HEK293 (cell line): ENCODE data around the gene ZMYND10.

Experiments
- CTCF ChIA-PET: fragments of 350-600 bp; formaldehyde crosslinking; extraction: SDS; loops from one replicate; lab custom pipeline; 2021; ENCODE audit warnings: antibody characterized with exemption; lab: Yijun Ruan, JAX
- POLR2A ChIA-PET: fragments of 300-600 bp; formaldehyde crosslinking; extraction: SDS; loops from one replicate; lab custom pipeline; 2020; ENCODE audit warnings: antibody characterized with exemption, inconsistent platforms; lab: Yijun Ruan, JAX
- H3K27ac ChIP-seq: fragments of 200-500 bp; sonication (Bioruptor generic); 2 replicates; pipeline ENCODE4 v1.5.1; 2014; ENCODE audit warnings: low read depth, low read length, control low read depth, inconsistent platforms; ENCODE audit errors: extremely low read depth
- H3K36me3 ChIP-seq, 2 experiments: fragments of 200-500 bp in 1 of 2; sonication (Bioruptor generic) in 1 of 2; 1 replicate in 1 of 2; 2 replicates in 1 of 2; pipeline ENCODE4 v1.5.1; 2014 to 2017; ENCODE audit warnings: inconsistent platforms in 2 of 2, low read length in 2 of 2; ENCODE audit not compliant: control insufficient read depth in 2 of 2, insufficient read depth in 1 of 2
- H3K4me1 ChIP-seq: fragments of 200-500 bp; sonication (Bioruptor generic); 2 replicates; pipeline ENCODE4 v1.5.1; 2014; ENCODE audit warnings: mild to moderate bottlenecking, low read length, inconsistent platforms; ENCODE audit not compliant: control insufficient read depth, insufficient read depth
- H3K4me3 ChIP-seq: 2 replicates; pipeline ENCODE4 v1.5.1; 2011; ENCODE audit warnings: low read depth, mild to moderate bottlenecking, control low read depth, low read length, moderate library complexity
- H3K9me3 ChIP-seq: fragments of 200-500 bp; sonication (Bioruptor generic); 2 replicates; pipeline ENCODE4 v1.5.1; 2014; ENCODE audit warnings: low read depth, low read length, inconsistent platforms; ENCODE audit not compliant: control insufficient read depth, insufficient read depth
- BCL11B ChIP-seq: fragments of 450-650 bp; formaldehyde crosslinking; IDR thresholded peaks from 2 replicates; pipeline ENCODE4 v1.5.1; 2016; ENCODE audit warnings: low read depth, missing biosample characterization, missing genetic modification characterization
- FEZF1 ChIP-seq: fragments of 450-650 bp; formaldehyde crosslinking; IDR thresholded peaks from 2 replicates; pipeline ENCODE4 v1.5.1; 2016; ENCODE audit warnings: missing biosample characterization, missing genetic modification characterization
- GFI1B ChIP-seq: fragments of 450-650 bp; formaldehyde crosslinking; IDR thresholded peaks from 2 replicates; pipeline ENCODE4 v1.5.1; 2016; ENCODE audit warnings: missing biosample characterization, missing genetic modification characterization
- HOXA7 ChIP-seq: sonication (generic); formaldehyde crosslinking; IDR thresholded peaks from 2 replicates; pipeline ENCODE4 v1.8.1; 2022; ENCODE audit warnings: missing genetic modification reagents, borderline replicate concordance
- KLF1 ChIP-seq: fragments of 450-650 bp; formaldehyde crosslinking; IDR thresholded peaks from 2 replicates; pipeline ENCODE4 v1.5.1; 2016; ENCODE audit warnings: missing biosample characterization, missing genetic modification characterization
- PRDM1 ChIP-seq: fragments of 450-650 bp; formaldehyde crosslinking; IDR thresholded peaks from 2 replicates; pipeline ENCODE4; 2016; ENCODE audit warnings: missing biosample characterization, missing genetic modification characterization
- PRDM10 ChIP-seq: fragments of 450-650 bp; formaldehyde crosslinking; IDR thresholded peaks from 2 replicates; pipeline ENCODE4 v1.5.1; 2016; ENCODE audit warnings: missing biosample characterization, missing genetic modification characterization
- PRDM6 ChIP-seq: fragments of 450-650 bp; formaldehyde crosslinking; IDR thresholded peaks from 2 replicates; pipeline ENCODE4 v1.5.1; 2017; ENCODE audit warnings: missing biosample characterization, missing genetic modification characterization
- SCRT1 ChIP-seq: fragments of 450-650 bp; formaldehyde crosslinking; IDR thresholded peaks from 2 replicates; pipeline ENCODE4 v1.5.1; 2016; ENCODE audit warnings: missing biosample characterization, missing genetic modification characterization, borderline replicate concordance
- SCRT2 ChIP-seq: fragments of 450-650 bp; formaldehyde crosslinking; IDR thresholded peaks from 2 replicates; pipeline ENCODE4 v1.5.1; 2016; ENCODE audit warnings: missing biosample characterization, missing genetic modification characterization
- TRIM28 ChIP-seq: IDR thresholded peaks from 2 replicates; pipeline ENCODE4 v1.6.1; 2011; ENCODE audit warnings: low read length, control low read depth, borderline replicate concordance
- ZBTB7A ChIP-seq: fragments of 450-650 bp; formaldehyde crosslinking; IDR thresholded peaks from 2 replicates; pipeline ENCODE4 v1.5.1; 2016; ENCODE audit warnings: low read depth, missing biosample characterization, missing genetic modification characterization
- ZNF155 ChIP-seq: fragments of 450-650 bp; formaldehyde crosslinking; IDR thresholded peaks from 2 replicates; pipeline ENCODE4 v1.5.1; 2016; ENCODE audit warnings: missing biosample characterization, missing genetic modification characterization
- ZNF239 ChIP-seq: fragments of 450-650 bp; formaldehyde crosslinking; IDR thresholded peaks from 2 replicates; pipeline ENCODE4 v1.5.1; 2016; ENCODE audit warnings: missing biosample characterization, missing genetic modification characterization
- ZNF302 ChIP-seq: fragments of 450-650 bp; formaldehyde crosslinking; IDR thresholded peaks from 2 replicates; pipeline ENCODE4 v1.5.1; 2016; ENCODE audit warnings: missing biosample characterization, missing genetic modification characterization, low read depth
- ZNF311 ChIP-seq: fragments of 450-650 bp; formaldehyde crosslinking; IDR thresholded peaks from 2 replicates; pipeline ENCODE4 v1.5.1; 2017; ENCODE audit warnings: missing biosample characterization, missing genetic modification characterization, borderline replicate concordance
- ZNF362 ChIP-seq: fragments of 450-650 bp; formaldehyde crosslinking; IDR thresholded peaks from 2 replicates; pipeline ENCODE4 v1.5.1; 2016; ENCODE audit warnings: missing biosample characterization, missing genetic modification characterization
- ZNF398 ChIP-seq: fragments of 450-650 bp; formaldehyde crosslinking; IDR thresholded peaks from 2 replicates; pipeline ENCODE4 v1.5.1; 2017; ENCODE audit warnings: missing biosample characterization, missing genetic modification characterization
- ZNF501 ChIP-seq: fragments of 450-650 bp; formaldehyde crosslinking; IDR thresholded peaks from 2 replicates; pipeline ENCODE4 v1.5.1; 2016; ENCODE audit warnings: missing biosample characterization, missing genetic modification characterization
- ZNF548 ChIP-seq: fragments of 450-650 bp; formaldehyde crosslinking; IDR thresholded peaks from 2 replicates; pipeline ENCODE4 v1.5.1; 2016; ENCODE audit warnings: missing biosample characterization, missing genetic modification characterization
- ZNF610 ChIP-seq: fragments of 450-650 bp; formaldehyde crosslinking; IDR thresholded peaks from 2 replicates; pipeline ENCODE4 v1.5.1; 2016; ENCODE audit warnings: missing biosample characterization, missing genetic modification characterization, borderline replicate concordance
- ZNF624 ChIP-seq: fragments of 450-650 bp; formaldehyde crosslinking; IDR thresholded peaks from 2 replicates; pipeline ENCODE4 v1.5.1; 2017; ENCODE audit warnings: missing biosample characterization, missing genetic modification characterization
- ZNF626 ChIP-seq: fragments of 450-650 bp; sonication (Bioruptor Pico); formaldehyde crosslinking; IDR thresholded peaks from 2 replicates; pipeline ENCODE4 v1.5.1; 2018; ENCODE audit warnings: missing biosample characterization, missing genetic modification characterization, inconsistent platforms
- ZNF639 ChIP-seq: fragments of 450-650 bp; formaldehyde crosslinking; IDR thresholded peaks from 2 replicates; pipeline ENCODE4 v1.5.1; 2016; ENCODE audit warnings: missing biosample characterization, missing genetic modification characterization
- ZNF76 ChIP-seq: fragments of 450-650 bp; formaldehyde crosslinking; IDR thresholded peaks from 2 replicates; pipeline ENCODE4; 2016; ENCODE audit warnings: low read depth, missing biosample characterization, missing genetic modification characterization, borderline replicate concordance
- ZNF843 ChIP-seq: fragments of 450-650 bp; formaldehyde crosslinking; IDR thresholded peaks from 2 replicates; pipeline ENCODE4 v1.5.1; 2016; ENCODE audit warnings: missing biosample characterization, missing genetic modification characterization

ZMYND10 gene

GRCh38 chr3:50345586-50346234 lies at the start of gene ZMYND10:
ZMYND10 (minus strand) TSS chr3:50345732; CDS start chr3:50345579, 153 bp downstream.
- H3K36me3 ChIP-seq, result peaks cover 0 to 55% of the 10 kb centered on the region in 2 experiments; a peak in 1 of 3 replicates
- H3K27ac ChIP-seq, result no peak within 1 kb of the TSS; the same call in 1 of the 2 replicates
- no peaks in the 10 kb centered on the region for H3K9me3 ChIP-seq
- H3K4me3 ChIP-seq, result peak within 1 kb of the TSS; percentile 15
- CTCF ChIA-PET, result interaction anchor here (0.7 to 2.4 kb wide), 3 partner anchors 126 to 269 kb away, joined by 3 to 16 read pairs (median 4); no protein-coding TSS in a partner anchor
- POLR2A ChIA-PET, result interaction anchor here (1.0 to 1.5 kb wide), 2 partner anchors 9 to 11 kb away, joined by 3 to 12 read pairs; no protein-coding TSS in a partner anchor
- peaks cover 4% of the 10 kb centered on the region; the same call in 1 of the 2 replicates for H3K4me1 ChIP-seq
- TF ChIP-seq ZNF626 (tag by site-specific recombination), result no peak
- TF ChIP-seq ZNF155 (tag by site-specific recombination), result no peak
- no peak for TF ChIP-seq SCRT1 (tag by site-specific recombination)
- TF ChIP-seq HOXA7, result no peak
- no peak for TF ChIP-seq ZNF639 (tag by site-specific recombination)
- no peak for TF ChIP-seq ZBTB7A (tag by site-specific recombination)
- no peak for TF ChIP-seq ZNF311 (tag by site-specific recombination)
- TF ChIP-seq ZNF548 (tag by site-specific recombination), result no peak
- TF ChIP-seq ZNF501 (tag by site-specific recombination), result no peak
- TF ChIP-seq ZNF362 (tag by site-specific recombination), result no peak
- no peak for TF ChIP-seq ZNF302 (tag by site-specific recombination)
- peak; percentile 22; the same call in 1 of the 2 replicates for TF ChIP-seq ZNF610 (tag by site-specific recombination)
- TF ChIP-seq BCL11B (tag by site-specific recombination), result no peak
- no peak for TF ChIP-seq SCRT2
- TF ChIP-seq ZNF398 (tag by site-specific recombination), result no peak
- TF ChIP-seq FEZF1 (tag by site-specific recombination), result no peak
- TF ChIP-seq ZNF624, result no peak
- no peak for TF ChIP-seq ZNF76 (tag by site-specific recombination)
- no peak for TF ChIP-seq PRDM1
- TF ChIP-seq PRDM6, result no peak
- no peak for TF ChIP-seq ZNF239 (tag by site-specific recombination)
- no peak for TF ChIP-seq PRDM10
- TF ChIP-seq KLF1, result 0 out of 2 replicates have a peak, but pooled peaks have one; percentile 19
- no peak for TF ChIP-seq GFI1B (tag by site-specific recombination)
- no peak for TF ChIP-seq TRIM28
- TF ChIP-seq ZNF843, result no peak
